Measurements from ENCODE around the gene MPP1.

The MPP1 gene

GRCh38 chrX:154800478-154801210 lies 4.6 kb downstream of the MPP1 start:
- no peak for FAIRE-seq
- TF ChIP-seq POLR2A (IDR thresholded peaks at IDR 0.05; ENCODE audit: low read depth, low read length): no peak
- no peak for DNase-seq (ENCODE audit: insufficient read length, low spot score)

- no peak for TF ChIP-seq POLR2A (IDR thresholded peaks at IDR 0.05; ENCODE audit: low read depth, low read length)
- DNase-seq (ENCODE audit: insufficient read length, low spot score) (peak; percentile 14), FAIRE-seq (no peak)
Measured at GRCh38 chrX:154799556-154800348, 5.5 kb downstream of the MPP1 start.

GRCh38 chrX:154797006-154797405 lies 8.3 kb downstream of the MPP1 start:
- TF ChIP-seq POLR2A (IDR thresholded peaks at IDR 0.05; ENCODE audit: low read depth, low read length): no peak
- DNase-seq (ENCODE audit: insufficient read length, low spot score): peak; percentile 27
- FAIRE-seq: peak; percentile 90

GRCh38 chrX:154795016-154795415 lies 10.3 kb downstream of the MPP1 start:
- TF ChIP-seq POLR2A (IDR thresholded peaks at IDR 0.05; ENCODE audit: low read depth, low read length): no peak
- FAIRE-seq: no peak
- DNase-seq (ENCODE audit: insufficient read length, low spot score): no peak

GRCh38 chrX:154793084-154793795 lies 12.0 kb downstream of the MPP1 start:
- no peak for FAIRE-seq
- no peak for DNase-seq (ENCODE audit: insufficient read length, low spot score)
- TF ChIP-seq POLR2A (IDR thresholded peaks at IDR 0.05; ENCODE audit: low read depth, low read length): no peak

GRCh38 chrX:154791939-154792338 lies 13.3 kb downstream of the MPP1 start:
- DNase-seq (ENCODE audit: insufficient read length, low spot score): no peak
- no peak for FAIRE-seq
- TF ChIP-seq POLR2A (IDR thresholded peaks at IDR 0.05; ENCODE audit: low read depth, low read length): no peak

- TF ChIP-seq POLR2A (IDR thresholded peaks at IDR 0.05; ENCODE audit: low read depth, low read length): no peak
- DNase-seq (ENCODE audit: insufficient read length, low spot score) (no peak), FAIRE-seq (no peak)
Measured at GRCh38 chrX:154791467-154791866, 13.8 kb downstream of the MPP1 start.

- DNase-seq (ENCODE audit: insufficient read length, low spot score): no peak
- FAIRE-seq: no peak
- no peak for TF ChIP-seq POLR2A (IDR thresholded peaks at IDR 0.05; ENCODE audit: low read depth, low read length)
Measured at GRCh38 chrX:154785716-154786115, 19.6 kb downstream of the MPP1 start.

- no peak for TF ChIP-seq POLR2A (IDR thresholded peaks at IDR 0.05; ENCODE audit: low read depth, low read length)
- DNase-seq (ENCODE audit: insufficient read length, low spot score) (no peak), FAIRE-seq (no peak)
Measured at GRCh38 chrX:154784149-154784995, 20.9 kb downstream of the MPP1 start.

GRCh38 chrX:154780968-154781367 lies 24.3 kb downstream of the MPP1 start:
- TF ChIP-seq POLR2A (IDR thresholded peaks at IDR 0.05; ENCODE audit: low read depth, low read length): no peak
- FAIRE-seq: no peak

GRCh38 chrX:154779261-154779660 lies 26.0 kb downstream of the MPP1 start:
- TF ChIP-seq POLR2A (IDR thresholded peaks at IDR 0.05; ENCODE audit: low read depth, low read length): no peak
- FAIRE-seq (no peak), DNase-seq (ENCODE audit: insufficient read length, low spot score) (no peak)

More at GRCh38 chrX:154780968-154781367, 24.3 kb downstream of the MPP1 start:
- DNase-seq (ENCODE audit: insufficient read length, low spot score): no peak

- FAIRE-seq: no peak
- no peak for TF ChIP-seq POLR2A (IDR thresholded peaks at IDR 0.05; ENCODE audit: low read depth, low read length)
- DNase-seq (ENCODE audit: insufficient read length, low spot score): no peak
Measured at GRCh38 chrX:154776753-154777152, 28.5 kb downstream of the MPP1 start.
